DOHH2 (cell line): ENCODE measurements around the gene PRKG2.

Experiments used
- H3F3A ChIP-seq: fragments of 200-600 bp; sonication (generic), shearing (Covaris generic); 2 replicates; pipeline ENCODE4 v1.6.0; 2016; ENCODE audit warnings: antibody characterized with exemption, mild to moderate bottlenecking; ENCODE audit not compliant: control insufficient read depth, insufficient read depth
- H3K27ac ChIP-seq: fragments of 200-600 bp; sonication (generic); 2 replicates; pipeline ENCODE4 v1.5.1; 2014; ENCODE audit warnings: low read depth, mild to moderate bottlenecking, low read length, moderate library complexity
- H3K27me3 ChIP-seq: fragments of 200-600 bp; sonication (generic); 2 replicates; pipeline ENCODE4 v1.6.1; 2014; ENCODE audit warnings: mild to moderate bottlenecking, low read length, mixed read lengths; ENCODE audit not compliant: control insufficient read depth
- H3K36me3 ChIP-seq: fragments of 200-600 bp; sonication (generic); 2 replicates; pipeline ENCODE4 v1.6.1; 2014; ENCODE audit warnings: mild to moderate bottlenecking, low read length, moderate library complexity, mixed read lengths; ENCODE audit not compliant: control insufficient read depth
- H3K4me1 ChIP-seq: fragments of 200-600 bp; sonication (generic); 2 replicates; pipeline ENCODE4 v1.6.1; 2014; ENCODE audit warnings: mild to moderate bottlenecking, low read length, mixed read lengths; ENCODE audit not compliant: control insufficient read depth
- H3K4me2 ChIP-seq: fragments of 200-600 bp; sonication (generic); 2 replicates; pipeline ENCODE4 v1.6.0; 2014; ENCODE audit warnings: mild to moderate bottlenecking, low read length, moderate library complexity
- H3K4me3 ChIP-seq: fragments of 200-600 bp; sonication (generic); 2 replicates; pipeline ENCODE4 v1.5.1; 2014; ENCODE audit warnings: mild to moderate bottlenecking, low read length, mixed read lengths
- H3K79me2 ChIP-seq: fragments of 200-600 bp; sonication (generic); 2 replicates; pipeline ENCODE4 v1.6.1; 2014; ENCODE audit warnings: mild to moderate bottlenecking, low read length, mixed read lengths; ENCODE audit not compliant: control insufficient read depth
- H3K9me2 ChIP-seq: fragments of 200-600 bp; sonication (generic); replicated peaks from 2 replicates; pipeline ENCODE4 v1.6.1; 2014; ENCODE audit warnings: mild to moderate bottlenecking, low read length, mixed read lengths; ENCODE audit not compliant: control insufficient read depth
- H3K9me3 ChIP-seq: fragments of 200-600 bp; sonication (generic); 2 replicates; pipeline ENCODE4 v1.6.1; 2014; ENCODE audit warnings: antibody characterized with exemption, low read length, mixed read lengths; ENCODE audit not compliant: control insufficient read depth, insufficient read depth
- H4K20me1 ChIP-seq: fragments of 200-600 bp; sonication (generic); 2 replicates; pipeline ENCODE4 v1.6.0; 2014; ENCODE audit warnings: low read depth, mild to moderate bottlenecking, antibody characterized with exemption, low read length, moderate library complexity; ENCODE audit not compliant: control insufficient read depth, insufficient read depth
- EZH2phosphoT487 ChIP-seq: fragments of 200-600 bp; sonication (generic); IDR thresholded peaks from 2 replicates; pipeline ENCODE4 v1.6.1; 2017; ENCODE audit warnings: borderline replicate concordance, mild to moderate bottlenecking, antibody characterized with exemption, low read length, moderate library complexity, mixed read lengths
- TF ChIP-seq, protein P1 (sequence below): fragments of 200-600 bp; sonication (generic); IDR thresholded peaks from one replicate; pipeline ENCODE4 v1.5.1; 2014; ENCODE audit warnings: antibody characterized with exemption, mild to moderate bottlenecking, low read depth, low read length; ENCODE audit not compliant: poor library complexity, severe bottlenecking

The PRKG2 gene

DNA sequence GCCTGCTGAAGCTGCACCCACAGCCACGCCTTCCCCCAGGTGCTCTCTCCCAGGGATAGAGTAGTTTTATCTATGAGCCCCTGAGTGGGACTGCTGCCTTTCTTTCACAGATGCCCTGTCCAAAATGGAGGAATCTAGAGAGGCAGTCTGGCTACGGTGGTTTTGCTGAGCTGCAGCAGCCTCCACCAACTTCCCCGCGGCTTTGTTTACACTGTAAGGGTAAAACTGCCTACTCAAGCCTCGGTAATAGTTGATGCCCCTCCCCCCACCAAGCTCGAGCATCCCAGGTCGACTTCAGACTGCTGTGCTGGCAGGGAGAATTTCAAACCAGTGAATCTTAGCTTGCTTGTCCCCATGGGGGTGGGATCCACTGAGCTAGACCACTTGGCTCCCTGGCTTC lies 84.5 kb downstream of the PRKG2 start:
- Histone ChIP-seq H3K36me3 (no peaks in the 10 kb centered on the region), H3F3A (no peaks in the 10 kb centered on the region), H3K4me2 (no peak overlapping the region), H3K9me2 (no peaks in the 10 kb centered on the region), H4K20me1 (no peaks in the 10 kb centered on the region), H3K4me1 (0 out of 2 replicates have a peak, but pooled peaks cover 2% of the 10 kb centered on the region), H3K79me2 (no peaks in the 10 kb centered on the region), H3K9me3 (no peaks in the 10 kb centered on the region), H3K27me3 (no peaks in the 10 kb centered on the region), H3K4me3 (no peak overlapping the region), H3K27ac (no peak overlapping the region)
- TF ChIP-seq, protein P1, sequence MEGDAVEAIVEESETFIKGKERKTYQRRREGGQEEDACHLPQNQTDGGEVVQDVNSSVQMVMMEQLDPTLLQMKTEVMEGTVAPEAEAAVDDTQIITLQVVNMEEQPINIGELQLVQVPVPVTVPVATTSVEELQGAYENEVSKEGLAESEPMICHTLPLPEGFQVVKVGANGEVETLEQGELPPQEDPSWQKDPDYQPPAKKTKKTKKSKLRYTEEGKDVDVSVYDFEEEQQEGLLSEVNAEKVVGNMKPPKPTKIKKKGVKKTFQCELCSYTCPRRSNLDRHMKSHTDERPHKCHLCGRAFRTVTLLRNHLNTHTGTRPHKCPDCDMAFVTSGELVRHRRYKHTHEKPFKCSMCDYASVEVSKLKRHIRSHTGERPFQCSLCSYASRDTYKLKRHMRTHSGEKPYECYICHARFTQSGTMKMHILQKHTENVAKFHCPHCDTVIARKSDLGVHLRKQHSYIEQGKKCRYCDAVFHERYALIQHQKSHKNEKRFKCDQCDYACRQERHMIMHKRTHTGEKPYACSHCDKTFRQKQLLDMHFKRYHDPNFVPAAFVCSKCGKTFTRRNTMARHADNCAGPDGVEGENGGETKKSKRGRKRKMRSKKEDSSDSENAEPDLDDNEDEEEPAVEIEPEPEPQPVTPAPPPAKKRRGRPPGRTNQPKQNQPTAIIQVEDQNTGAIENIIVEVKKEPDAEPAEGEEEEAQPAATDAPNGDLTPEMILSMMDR: no peak
- no peak for TF ChIP-seq EZH2phosphoT487

DNA sequence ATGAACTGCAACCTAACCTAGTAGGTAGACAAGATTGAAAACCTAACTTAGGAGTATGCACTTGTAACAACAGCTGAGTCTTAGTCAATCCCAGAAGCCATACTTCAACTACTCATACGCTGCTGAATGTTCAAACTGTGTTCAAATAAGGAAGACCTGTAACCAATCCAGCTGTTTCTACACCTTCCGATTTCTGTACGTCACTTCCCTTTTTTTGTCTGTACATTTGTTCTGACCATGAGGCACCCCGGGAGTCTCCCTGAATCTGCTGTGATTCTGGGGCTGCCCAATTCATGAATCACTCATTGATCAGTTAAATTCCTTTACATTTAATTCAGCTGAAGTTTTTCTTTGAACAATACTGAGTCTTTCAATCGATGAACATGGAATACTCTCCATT lies 95.0 kb downstream of the PRKG2 start:
- H3K79me2 ChIP-seq: no peaks in the 10 kb centered on the region
- TF ChIP-seq, protein P1: no peak
- no peak for TF ChIP-seq EZH2phosphoT487

DNA sequence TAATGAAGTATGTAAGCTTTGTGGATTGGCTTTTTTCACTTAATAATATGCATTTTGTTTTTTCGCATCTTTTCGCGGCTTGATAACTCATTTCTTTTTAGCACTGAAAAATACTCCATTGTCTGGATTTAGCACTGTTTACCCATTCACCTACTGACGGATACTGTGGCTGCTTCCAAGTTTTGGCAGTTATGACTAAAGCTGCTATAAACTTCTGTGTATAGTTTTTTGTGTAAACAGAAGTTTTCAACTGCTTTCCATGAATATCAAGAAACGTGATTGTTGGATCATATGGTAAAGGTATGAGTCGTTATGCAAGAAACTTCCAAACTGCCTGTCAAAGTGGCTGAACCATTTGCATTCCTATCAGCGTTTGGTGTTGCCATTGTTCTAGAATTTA lies 96.9 kb downstream of the PRKG2 start:
- TF ChIP-seq, protein P1: no peak
- no peak for TF ChIP-seq EZH2phosphoT487
- H3K4me2 ChIP-seq: no peak overlapping the region
- H3K27me3 ChIP-seq: no peaks in the 10 kb centered on the region
- no peaks in the 10 kb centered on the region for H3F3A ChIP-seq
- no peaks in the 10 kb centered on the region for H3K4me1 ChIP-seq
- H3K79me2 ChIP-seq: no peaks in the 10 kb centered on the region
- H4K20me1 ChIP-seq: no peaks in the 10 kb centered on the region
- no peaks in the 10 kb centered on the region for H3K36me3 ChIP-seq
- no peaks in the 10 kb centered on the region for H3K9me3 ChIP-seq
- H3K9me2 ChIP-seq: no peaks in the 10 kb centered on the region
- no peak overlapping the region for H3K27ac ChIP-seq
- H3K4me3 ChIP-seq: no peak overlapping the region

More for the DNA sequence above, 95.0 kb downstream of the PRKG2 start:
- Histone ChIP-seq H3K4me2 (no peak overlapping the region), H3K4me3 (no peak overlapping the region), H3K9me3 (no peaks in the 10 kb centered on the region), H3F3A (no peaks in the 10 kb centered on the region), H3K27ac (no peak overlapping the region), H3K36me3 (no peaks in the 10 kb centered on the region), H3K27me3 (no peaks in the 10 kb centered on the region), H3K9me2 (no peaks in the 10 kb centered on the region), H4K20me1 (no peaks in the 10 kb centered on the region), H3K4me1 (no peaks in the 10 kb centered on the region)

DNA sequence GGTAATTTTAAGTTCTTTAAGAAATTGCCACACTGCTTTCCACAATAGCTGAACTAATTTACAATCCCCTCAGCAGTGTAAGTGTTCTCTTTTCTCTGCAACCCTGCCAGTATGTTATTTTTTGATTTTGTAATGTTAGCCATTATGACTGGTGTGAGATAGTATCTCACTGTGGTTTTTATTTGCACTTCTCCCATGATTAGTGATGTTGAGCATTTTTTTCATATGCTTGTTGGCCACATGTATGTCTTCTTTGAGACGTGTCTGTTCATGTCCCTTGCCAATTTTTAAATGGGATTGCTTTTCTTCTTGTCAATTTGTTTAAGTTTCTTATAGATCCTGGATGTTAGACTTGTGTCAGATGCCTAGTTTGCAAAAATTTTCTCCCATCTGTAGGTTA lies 98.5 kb downstream of the PRKG2 start:
- H3K9me2 ChIP-seq: no peaks in the 10 kb centered on the region
- H3K4me3 ChIP-seq: no peak overlapping the region
- H3K27ac ChIP-seq: no peak overlapping the region
- H4K20me1 ChIP-seq: no peaks in the 10 kb centered on the region
- H3K79me2 ChIP-seq: no peaks in the 10 kb centered on the region
- H3K4me1 ChIP-seq: no peaks in the 10 kb centered on the region
- H3K9me3 ChIP-seq: no peaks in the 10 kb centered on the region
- H3K4me2 ChIP-seq: no peak overlapping the region
- H3K27me3 ChIP-seq: no peaks in the 10 kb centered on the region
- TF ChIP-seq EZH2phosphoT487: no peak
- TF ChIP-seq, protein P1: no peak
- no peaks in the 10 kb centered on the region for H3F3A ChIP-seq
- no peaks in the 10 kb centered on the region for H3K36me3 ChIP-seq
